GM23338 (cell line): Measurements from ENCODE around the gene IFITM5. TPM values are rescaled to one million over a fixed set of nuclear protein-coding genes. Genes with fewer than 3 reads are reported as not detected.

Experiments used
- ATAC-seq: fragments of 200-7000 bp; cut with Tn5 transposase; 3 replicates; pipeline ENCODE4 v1.9.1; 2020
- DNase-seq: peaks from one replicate; pipeline ENCODE4 v3.0.0-alpha.2; 2015; ENCODE audit warnings: low spot score
- H2AFZ ChIP-seq: fragments of 200-600 bp; sonication (generic); 2 replicates; pipeline ENCODE4 v1.8.0; 2016; ENCODE audit warnings: antibody characterized with exemption, mild to moderate bottlenecking, moderate library complexity
- H3F3A ChIP-seq: fragments of 200-600 bp; sonication (generic); replicated peaks from 2 replicates; pipeline ENCODE4 v1.8.0; 2017; ENCODE audit warnings: antibody characterized with exemption, mixed run types, low read depth
- H3K27ac ChIP-seq: fragments of 200-600 bp; sonication (generic); 2 replicates; pipeline ENCODE4 v1.6.1; 2016; ENCODE audit warnings: low read depth
- H3K27me3 ChIP-seq: fragments of 200-600 bp; sonication (generic); 2 replicates; pipeline ENCODE4 v1.8.0; 2016; ENCODE audit warnings: mild to moderate bottlenecking, mixed run types, moderate library complexity; ENCODE audit not compliant: insufficient read depth
- H3K36me3 ChIP-seq: fragments of 200-600 bp; sonication (generic); 2 replicates; pipeline ENCODE4 v1.8.0; 2016; ENCODE audit warnings: mild to moderate bottlenecking; ENCODE audit not compliant: insufficient read depth
- H3K4me1 ChIP-seq: fragments of 200-600 bp; sonication (generic); 2 replicates; pipeline ENCODE4 v1.8.0; 2016; ENCODE audit warnings: mild to moderate bottlenecking, moderate library complexity; ENCODE audit not compliant: insufficient read depth
- H3K4me2 ChIP-seq: fragments of 200-600 bp; sonication (generic); 2 replicates; pipeline ENCODE4 v1.7.1; 2017; ENCODE audit warnings: mixed run types
- H3K4me3 ChIP-seq: fragments of 200-600 bp; sonication (generic); 2 replicates; pipeline ENCODE4 v1.6.1; 2016; ENCODE audit warnings: mixed run types
- H3K79me2 ChIP-seq: fragments of 200-600 bp; sonication (generic); replicated peaks from 2 replicates; pipeline ENCODE4 v1.8.0; 2017; ENCODE audit warnings: mild to moderate bottlenecking; ENCODE audit not compliant: insufficient read depth
- H3K9me2 ChIP-seq: fragments of 200-600 bp; sonication (generic); 2 replicates; pipeline ENCODE4 v1.8.0; 2017; ENCODE audit not compliant: insufficient read depth
- H4K20me1 ChIP-seq: fragments of 200-600 bp; sonication (generic); replicated peaks from 2 replicates; pipeline ENCODE4 v1.8.0; 2017; ENCODE audit warnings: mild to moderate bottlenecking; ENCODE audit not compliant: insufficient read depth
- H3K27ac Mint-ChIP-seq: 2 replicates; pipeline ENCODE4 v1.8.0; 2020; ENCODE audit warnings: inconsistent platforms, mild to moderate bottlenecking, moderate library complexity, mixed read lengths
- H3K27me3 Mint-ChIP-seq: 3 replicates; pipeline ENCODE4 v1.8.0; 2022; ENCODE audit warnings: low read depth, mild to moderate bottlenecking, moderate library complexity, mixed read lengths, inconsistent platforms; ENCODE audit not compliant: insufficient read depth, poor library complexity
- H3K36me3 Mint-ChIP-seq: 3 replicates; pipeline ENCODE4 v1.8.0; 2021; ENCODE audit warnings: low read depth, mild to moderate bottlenecking, inconsistent platforms, moderate library complexity, mixed read lengths
- H3K4me1 Mint-ChIP-seq: 3 replicates; pipeline ENCODE4 v1.8.0; 2020; ENCODE audit warnings: mild to moderate bottlenecking, inconsistent platforms, mixed read lengths
- H3K4me3 Mint-ChIP-seq: 3 replicates; pipeline ENCODE4 v1.8.0; 2021; ENCODE audit warnings: moderate library complexity, mild to moderate bottlenecking, inconsistent platforms, mixed read lengths
- H3K9me3 Mint-ChIP-seq: 3 replicates; pipeline ENCODE4 v1.8.0; 2020; ENCODE audit warnings: moderate library complexity, mild to moderate bottlenecking, inconsistent platforms, mixed read lengths
- EZH2 ChIP-seq: fragments of 200-600 bp; sonication (generic); IDR thresholded peaks from one replicate; pipeline ENCODE4 v1.8.0; 2017; ENCODE audit warnings: antibody characterized with exemption, mild to moderate bottlenecking, low read depth; ENCODE audit not compliant: unreplicated experiment
- STAT1 ChIP-seq: IDR thresholded peaks from one replicate; pipeline ENCODE4 v1.6.1; 2016; ENCODE audit warnings: antibody characterized with exemption; ENCODE audit not compliant: unreplicated experiment
- ZNF114 ChIP-seq: fragments of 250-450 bp; sonication (Bioruptor Pico); IDR thresholded peaks from 2 replicates; pipeline ENCODE4 v1.5.0; 2020; ENCODE audit warnings: mild to moderate bottlenecking, moderate library complexity
- ZNF331 ChIP-seq: fragments of 250-450 bp; sonication (Bioruptor Pico); IDR thresholded peaks from 2 replicates; pipeline ENCODE4 v1.5.0; 2020; ENCODE audit warnings: low read depth, mild to moderate bottlenecking, moderate library complexity
- polyA plus RNA-seq: library from polyadenylated mRNA; unstranded; fragments of >200 nt; fragmentation: Nextera tagmentation; extraction: Ambion mirVana; gene quantifications from 2 replicates; pipeline ENCODE4 v1.2.1, GENCODE V29; 2016
- total RNA-seq: library from RNA; depleted of rRNA; stranded (reverse); fragments of >200 nt; shearing (Covaris generic); gene quantifications from 2 replicates; pipeline ENCODE4 v1.2.3, GENCODE V29; 2014
- TF ChIP-seq, protein P1 (sequence below): fragments of 250-450 bp; sonication (Bioruptor Pico); IDR thresholded peaks from 2 replicates; pipeline ENCODE4 v1.5.0; 2020; ENCODE audit warnings: mild to moderate bottlenecking, moderate library complexity
- TF ChIP-seq, protein P2 (sequence below): IDR thresholded peaks from one replicate; pipeline ENCODE4 v1.6.1; 2018; ENCODE audit warnings: antibody characterized with exemption; ENCODE audit not compliant: unreplicated experiment

Gene IFITM5
- total and polyA plus RNA-seq, 2 experiments from 2014 or later, result not detected

DNA sequence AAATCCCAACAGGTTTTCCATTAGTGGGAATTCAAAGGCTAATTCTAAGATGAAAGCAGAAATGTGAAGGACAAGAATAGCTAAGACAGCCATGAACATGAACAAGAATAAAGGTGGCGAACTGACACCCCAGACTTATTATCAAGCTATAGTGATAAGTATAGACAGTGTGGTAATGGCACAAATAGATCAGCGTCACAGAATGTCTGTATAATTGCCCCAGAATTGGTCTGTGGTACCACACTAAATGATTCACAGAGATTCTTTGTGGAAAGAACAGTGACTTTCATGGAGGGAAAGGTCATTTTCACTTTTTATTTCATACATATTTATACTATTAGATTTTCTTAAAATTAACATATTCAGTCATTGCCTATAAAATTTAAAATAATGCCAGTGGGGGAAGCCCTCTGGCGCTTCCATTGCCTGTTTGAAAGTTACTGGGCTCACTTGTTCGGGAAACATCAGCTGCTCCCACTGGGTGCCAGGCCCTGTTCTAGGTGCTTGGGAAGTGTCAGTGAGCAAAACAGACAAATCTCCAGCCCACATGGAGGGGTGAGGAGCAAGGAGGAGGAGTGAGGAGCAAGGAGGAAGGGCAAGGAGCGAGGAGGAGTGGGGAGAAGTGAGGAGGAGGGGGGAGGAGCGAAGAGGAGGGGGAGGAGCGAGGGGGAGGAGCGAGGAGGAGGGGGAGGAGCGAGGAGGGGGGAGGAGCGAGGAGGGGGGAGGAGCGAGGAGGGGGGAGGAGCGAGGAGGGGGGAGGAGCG, 32.5 kb downstream of the IFITM5 start (continued):
- TF ChIP-seq, protein P1, sequence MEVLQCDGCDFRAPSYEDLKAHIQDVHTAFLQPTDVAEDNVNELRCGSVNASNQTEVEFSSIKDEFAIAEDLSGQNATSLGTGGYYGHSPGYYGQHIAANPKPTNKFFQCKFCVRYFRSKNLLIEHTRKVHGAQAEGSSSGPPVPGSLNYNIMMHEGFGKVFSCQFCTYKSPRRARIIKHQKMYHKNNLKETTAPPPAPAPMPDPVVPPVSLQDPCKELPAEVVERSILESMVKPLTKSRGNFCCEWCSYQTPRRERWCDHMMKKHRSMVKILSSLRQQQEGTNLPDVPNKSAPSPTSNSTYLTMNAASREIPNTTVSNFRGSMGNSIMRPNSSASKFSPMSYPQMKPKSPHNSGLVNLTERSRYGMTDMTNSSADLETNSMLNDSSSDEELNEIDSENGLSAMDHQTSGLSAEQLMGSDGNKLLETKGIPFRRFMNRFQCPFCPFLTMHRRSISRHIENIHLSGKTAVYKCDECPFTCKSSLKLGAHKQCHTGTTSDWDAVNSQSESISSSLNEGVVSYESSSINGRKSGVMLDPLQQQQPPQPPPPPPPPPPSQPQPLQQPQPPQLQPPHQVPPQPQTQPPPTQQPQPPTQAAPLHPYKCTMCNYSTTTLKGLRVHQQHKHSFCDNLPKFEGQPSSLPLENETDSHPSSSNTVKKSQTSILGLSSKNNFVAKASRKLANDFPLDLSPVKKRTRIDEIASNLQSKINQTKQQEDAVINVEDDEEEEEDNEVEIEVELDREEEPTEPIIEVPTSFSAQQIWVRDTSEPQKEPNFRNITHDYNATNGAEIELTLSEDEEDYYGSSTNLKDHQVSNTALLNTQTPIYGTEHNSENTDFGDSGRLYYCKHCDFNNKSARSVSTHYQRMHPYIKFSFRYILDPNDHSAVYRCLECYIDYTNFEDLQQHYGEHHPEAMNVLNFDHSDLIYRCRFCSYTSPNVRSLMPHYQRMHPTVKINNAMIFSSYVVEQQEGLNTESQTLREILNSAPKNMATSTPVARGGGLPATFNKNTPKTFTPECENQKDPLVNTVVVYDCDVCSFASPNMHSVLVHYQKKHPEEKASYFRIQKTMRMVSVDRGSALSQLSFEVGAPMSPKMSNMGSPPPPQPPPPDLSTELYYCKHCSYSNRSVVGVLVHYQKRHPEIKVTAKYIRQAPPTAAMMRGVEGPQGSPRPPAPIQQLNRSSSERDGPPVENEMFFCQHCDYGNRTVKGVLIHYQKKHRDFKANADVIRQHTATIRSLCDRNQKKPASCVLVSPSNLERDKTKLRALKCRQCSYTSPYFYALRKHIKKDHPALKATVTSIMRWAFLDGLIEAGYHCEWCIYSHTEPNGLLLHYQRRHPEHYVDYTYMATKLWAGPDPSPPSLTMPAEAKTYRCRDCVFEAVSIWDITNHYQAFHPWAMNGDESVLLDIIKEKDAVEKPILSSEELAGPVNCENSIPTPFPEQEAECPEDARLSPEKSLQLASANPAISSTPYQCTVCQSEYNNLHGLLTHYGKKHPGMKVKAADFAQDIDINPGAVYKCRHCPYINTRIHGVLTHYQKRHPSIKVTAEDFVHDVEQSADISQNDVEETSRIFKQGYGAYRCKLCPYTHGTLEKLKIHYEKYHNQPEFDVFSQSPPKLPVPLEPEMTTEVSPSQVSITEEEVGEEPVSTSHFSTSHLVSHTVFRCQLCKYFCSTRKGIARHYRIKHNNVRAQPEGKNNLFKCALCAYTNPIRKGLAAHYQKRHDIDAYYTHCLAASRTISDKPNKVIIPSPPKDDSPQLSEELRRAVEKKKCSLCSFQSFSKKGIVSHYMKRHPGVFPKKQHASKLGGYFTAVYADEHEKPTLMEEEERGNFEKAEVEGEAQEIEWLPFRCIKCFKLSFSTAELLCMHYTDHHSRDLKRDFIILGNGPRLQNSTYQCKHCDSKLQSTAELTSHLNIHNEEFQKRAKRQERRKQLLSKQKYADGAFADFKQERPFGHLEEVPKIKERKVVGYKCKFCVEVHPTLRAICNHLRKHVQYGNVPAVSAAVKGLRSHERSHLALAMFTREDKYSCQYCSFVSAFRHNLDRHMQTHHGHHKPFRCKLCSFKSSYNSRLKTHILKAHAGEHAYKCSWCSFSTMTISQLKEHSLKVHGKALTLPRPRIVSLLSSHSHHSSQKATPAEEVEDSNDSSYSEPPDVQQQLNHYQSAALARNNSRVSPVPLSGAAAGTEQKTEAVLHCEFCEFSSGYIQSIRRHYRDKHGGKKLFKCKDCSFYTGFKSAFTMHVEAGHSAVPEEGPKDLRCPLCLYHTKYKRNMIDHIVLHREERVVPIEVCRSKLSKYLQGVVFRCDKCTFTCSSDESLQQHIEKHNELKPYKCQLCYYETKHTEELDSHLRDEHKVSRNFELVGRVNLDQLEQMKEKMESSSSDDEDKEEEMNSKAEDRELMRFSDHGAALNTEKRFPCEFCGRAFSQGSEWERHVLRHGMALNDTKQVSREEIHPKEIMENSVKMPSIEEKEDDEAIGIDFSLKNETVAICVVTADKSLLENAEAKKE (CRISPR knock-in tag), result no peak
- no peak for TF ChIP-seq STAT1
- TF ChIP-seq EZH2, result no peak
- TF ChIP-seq ZNF331, result no peak

DNA sequence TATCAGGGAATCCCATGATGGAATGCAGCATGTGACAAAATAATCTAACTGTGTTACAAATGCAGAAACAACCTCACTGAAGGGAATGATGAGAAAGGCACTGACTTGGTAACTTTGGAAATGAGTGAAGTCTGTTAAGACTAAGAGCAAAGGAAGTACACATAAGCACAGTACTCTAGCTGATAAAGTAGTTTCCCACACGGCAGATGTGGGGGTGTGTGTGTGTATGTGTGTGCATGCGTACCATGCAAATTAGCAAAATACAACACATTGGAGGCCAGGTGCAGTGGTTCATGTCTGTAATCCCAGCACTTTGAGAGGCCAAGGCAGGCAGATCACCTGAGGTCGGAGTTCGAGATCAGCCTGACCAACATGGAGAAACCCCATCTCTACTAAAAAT, 37.7 kb downstream of the IFITM5 start:
- Mint-ChIP-seq H3K36me3 (peaks cover 13% of the 10 kb centered on the region; the same call in 2 of the 3 replicates), H3K9me3 (peaks cover 36% of the 10 kb centered on the region), H3K4me3 (no peak overlapping the region), H3K4me1 (no peaks in the 10 kb centered on the region; the same call in 2 of the 3 replicates), H3K27ac (no peak overlapping the region), H3K27me3 (peaks cover 5% of the 10 kb centered on the region)
- Histone ChIP-seq H3K4me1 (no peaks in the 10 kb centered on the region), H3K79me2 (no peaks in the 10 kb centered on the region), H3K27me3 (no peaks in the 10 kb centered on the region), H3K36me3 (0 out of 2 replicates have a peak, but pooled peaks cover 5% of the 10 kb centered on the region), H3F3A (no peaks in the 10 kb centered on the region), H3K27ac (no peak overlapping the region), H3K9me2 (no peaks in the 10 kb centered on the region), H4K20me1 (no peaks in the 10 kb centered on the region), H3K4me2 (no peak overlapping the region), H2AFZ (no peak overlapping the region), H3K4me3 (no peak overlapping the region)
- TF ChIP-seq ZNF114 (CRISPR knock-in tag), result no peak
- TF ChIP-seq, protein P2, sequence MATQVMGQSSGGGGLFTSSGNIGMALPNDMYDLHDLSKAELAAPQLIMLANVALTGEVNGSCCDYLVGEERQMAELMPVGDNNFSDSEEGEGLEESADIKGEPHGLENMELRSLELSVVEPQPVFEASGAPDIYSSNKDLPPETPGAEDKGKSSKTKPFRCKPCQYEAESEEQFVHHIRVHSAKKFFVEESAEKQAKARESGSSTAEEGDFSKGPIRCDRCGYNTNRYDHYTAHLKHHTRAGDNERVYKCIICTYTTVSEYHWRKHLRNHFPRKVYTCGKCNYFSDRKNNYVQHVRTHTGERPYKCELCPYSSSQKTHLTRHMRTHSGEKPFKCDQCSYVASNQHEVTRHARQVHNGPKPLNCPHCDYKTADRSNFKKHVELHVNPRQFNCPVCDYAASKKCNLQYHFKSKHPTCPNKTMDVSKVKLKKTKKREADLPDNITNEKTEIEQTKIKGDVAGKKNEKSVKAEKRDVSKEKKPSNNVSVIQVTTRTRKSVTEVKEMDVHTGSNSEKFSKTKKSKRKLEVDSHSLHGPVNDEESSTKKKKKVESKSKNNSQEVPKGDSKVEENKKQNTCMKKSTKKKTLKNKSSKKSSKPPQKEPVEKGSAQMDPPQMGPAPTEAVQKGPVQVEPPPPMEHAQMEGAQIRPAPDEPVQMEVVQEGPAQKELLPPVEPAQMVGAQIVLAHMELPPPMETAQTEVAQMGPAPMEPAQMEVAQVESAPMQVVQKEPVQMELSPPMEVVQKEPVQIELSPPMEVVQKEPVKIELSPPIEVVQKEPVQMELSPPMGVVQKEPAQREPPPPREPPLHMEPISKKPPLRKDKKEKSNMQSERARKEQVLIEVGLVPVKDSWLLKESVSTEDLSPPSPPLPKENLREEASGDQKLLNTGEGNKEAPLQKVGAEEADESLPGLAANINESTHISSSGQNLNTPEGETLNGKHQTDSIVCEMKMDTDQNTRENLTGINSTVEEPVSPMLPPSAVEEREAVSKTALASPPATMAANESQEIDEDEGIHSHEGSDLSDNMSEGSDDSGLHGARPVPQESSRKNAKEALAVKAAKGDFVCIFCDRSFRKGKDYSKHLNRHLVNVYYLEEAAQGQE, result no peak
- ATAC-seq (no peak), DNase-seq (no peak)
